ENCODE results near the gene MILR1.

The MILR1 gene

GRCh38 chr17:64497565-64498035 lies 48.7 kb downstream of the MILR1 start:
- peaks cover 50% of the 10 kb centered on the region for H3K36me3 ChIP-seq
- TF ChIP-seq CTCF (IDR thresholded peaks at IDR 0.05; ENCODE audit: low read depth, low read length): no peak
- no peaks in the 10 kb centered on the region; the same call in 1 of the 2 replicates for H3K27me3 ChIP-seq
- no peak for DNase-seq
- H3K9me3 ChIP-seq: no peaks in the 10 kb centered on the region
- no peaks in the 10 kb centered on the region; the same call in 1 of the 2 replicates for H3K4me1 ChIP-seq
- H3K4me3 ChIP-seq (ENCODE audit: low read depth, low read length): peak overlapping the region; percentile 77

GRCh38 chr17:64498308-64499203 lies 49.6 kb downstream of the MILR1 start:
- H3K4me3 ChIP-seq (ENCODE audit: low read depth, low read length): no peak overlapping the region
- H3K27me3 ChIP-seq: no peaks in the 10 kb centered on the region; the same call in 1 of the 2 replicates
- DNase-seq: no peak
- no peak for TF ChIP-seq CTCF (IDR thresholded peaks at IDR 0.05; ENCODE audit: low read depth, low read length)
- H3K9me3 ChIP-seq: no peaks in the 10 kb centered on the region
- H3K4me1 ChIP-seq: no peaks in the 10 kb centered on the region; the same call in 1 of the 2 replicates
- peaks cover 55% of the 10 kb centered on the region for H3K36me3 ChIP-seq

- H3K4me3 ChIP-seq (ENCODE audit: low read depth, low read length): no peak overlapping the region
- H3K27me3 ChIP-seq: no peaks in the 10 kb centered on the region; the same call in 1 of the 2 replicates
- H3K36me3 ChIP-seq: peaks cover 69% of the 10 kb centered on the region
These were observed 51.0 kb downstream of the MILR1 start for GRCh38 chr17:64499805-64500486.

GRCh38 chr17:64500487-64500859 lies 51.6 kb downstream of the MILR1 start:
- H3K9me3 ChIP-seq: no peaks in the 10 kb centered on the region
- no peaks in the 10 kb centered on the region; the same call in 1 of the 2 replicates for H3K4me1 ChIP-seq
- H3K27me3 ChIP-seq: no peaks in the 10 kb centered on the region; the same call in 1 of the 2 replicates
- peaks cover 74% of the 10 kb centered on the region for H3K36me3 ChIP-seq
- H3K4me3 ChIP-seq (ENCODE audit: low read depth, low read length): no peak overlapping the region
- no peak for TF ChIP-seq CTCF (IDR thresholded peaks at IDR 0.05; ENCODE audit: low read depth, low read length)
- no peak for DNase-seq

More at GRCh38 chr17:64499805-64500486, 51.0 kb downstream of the MILR1 start:
- no peak for DNase-seq
- Histone ChIP-seq H3K4me1 (no peaks in the 10 kb centered on the region; the same call in 1 of the 2 replicates), H3K9me3 (no peaks in the 10 kb centered on the region)
- TF ChIP-seq CTCF (IDR thresholded peaks at IDR 0.05; ENCODE audit: low read depth, low read length): no peak

GRCh38 chr17:64500862-64501765 lies 52.2 kb downstream of the MILR1 start:
- TF ChIP-seq CTCF (IDR thresholded peaks at IDR 0.05; ENCODE audit: low read depth, low read length): no peak
- Histone ChIP-seq H3K9me3 (no peaks in the 10 kb centered on the region), H3K36me3 (peaks cover 77% of the 10 kb centered on the region), H3K27me3 (no peaks in the 10 kb centered on the region; the same call in 1 of the 2 replicates), H3K4me1 (no peaks in the 10 kb centered on the region; the same call in 1 of the 2 replicates), H3K4me3 (ENCODE audit: low read depth, low read length) (no peak overlapping the region)
- no peak for DNase-seq

Data from BE2C (cell line).